HFFc6 (cell line): ENCODE data around the gene VRTN. TPM values are rescaled to one million over a fixed set of nuclear protein-coding genes. Genes with fewer than 3 reads are reported as not detected.

Experiments
- DNase-seq: peaks from one replicate; pipeline ENCODE4 v3.0.0-alpha.2; 2018
- H3K27ac Mint-ChIP-seq: 2 replicates; pipeline ENCODE4 v1.8.0; 2020; ENCODE audit warnings: mild to moderate bottlenecking, mixed read lengths
- H3K27me3 Mint-ChIP-seq: 2 replicates; pipeline ENCODE4 v1.8.0; 2021; ENCODE audit warnings: mild to moderate bottlenecking, moderate library complexity, mixed read lengths; ENCODE audit not compliant: insufficient read depth
- H3K36me3 Mint-ChIP-seq: 2 replicates; pipeline ENCODE4 v1.8.0; 2021; ENCODE audit warnings: low read depth, mixed read lengths
- H3K4me1 Mint-ChIP-seq: 2 replicates; pipeline ENCODE4 v1.8.0; 2020; ENCODE audit warnings: low read depth, mixed read lengths
- H3K4me3 Mint-ChIP-seq: 2 replicates; pipeline ENCODE4 v1.8.0; 2020; ENCODE audit warnings: mild to moderate bottlenecking, moderate library complexity, mixed read lengths
- H3K9me3 Mint-ChIP-seq: 2 replicates; pipeline ENCODE4 v1.8.0; 2020; ENCODE audit warnings: mild to moderate bottlenecking, mixed read lengths
- CTCF ChIP-seq: fragments of 200-600 bp; sonication (generic); IDR thresholded peaks from 2 replicates; pipeline ENCODE4 v1.5.0; 2021; ENCODE audit warnings: antibody characterized with exemption, mild to moderate bottlenecking
- total RNA-seq, 6 experiments: library from RNA; stranded (reverse); fragmentation: NEBNext Ultra II Directional; extraction: Animal tissue kit (Norgen Biotek cat#: 25700); gene quantifications; 2 replicates in 1 of 6; 3 replicates in 5 of 6; pipeline ENCODE4 v1.2.3, GENCODE V29; 2021

The VRTN gene
- total RNA-seq, 6 experiments from 2014 or later = not detected

- no peak for DNase-seq
- TF ChIP-seq CTCF = no peak
- Mint-ChIP-seq H3K36me3 (no peaks in the 10 kb centered on the region), H3K4me3 (no peak overlapping the region), H3K9me3 (no peaks in the 10 kb centered on the region), H3K27ac (no peak overlapping the region), H3K27me3 (peaks cover 29% of the 10 kb centered on the region), H3K4me1 (no peaks in the 10 kb centered on the region; the same call in 1 of the 2 replicates)
These were observed 1.9 kb upstream of the VRTN start for GRCh38 chr14:74346341-74346740.

GRCh38 chr14:74347097-74347794, 1.0 kb upstream of the VRTN start:
- no peaks in the 10 kb centered on the region; the same call in 1 of the 2 replicates for H3K4me1 Mint-ChIP-seq
- TF ChIP-seq CTCF = no peak
- no peaks in the 10 kb centered on the region for H3K9me3 Mint-ChIP-seq
- no peak for DNase-seq
- H3K27ac Mint-ChIP-seq = no peak overlapping the region
- no peak overlapping the region for H3K4me3 Mint-ChIP-seq
- peaks cover 27% of the 10 kb centered on the region for H3K27me3 Mint-ChIP-seq
- H3K36me3 Mint-ChIP-seq = no peaks in the 10 kb centered on the region

GRCh38 chr14:74347795-74348100, 523 bp upstream of the VRTN start:
- no peak for TF ChIP-seq CTCF
- Mint-ChIP-seq H3K36me3 (no peaks in the 10 kb centered on the region), H3K4me1 (no peaks in the 10 kb centered on the region; the same call in 1 of the 2 replicates), H3K27ac (no peak overlapping the region), H3K9me3 (no peaks in the 10 kb centered on the region), H3K4me3 (no peak overlapping the region), H3K27me3 (peaks cover 29% of the 10 kb centered on the region)
- no peak for DNase-seq

GRCh38 chr14:74348735-74349463, 628 bp downstream of the VRTN start:
- Mint-ChIP-seq H3K9me3 (no peaks in the 10 kb centered on the region), H3K4me3 (no peak overlapping the region), H3K4me1 (no peaks in the 10 kb centered on the region; the same call in 1 of the 2 replicates), H3K27me3 (peaks cover 33% of the 10 kb centered on the region), H3K36me3 (no peaks in the 10 kb centered on the region), H3K27ac (no peak overlapping the region)
- no peak for DNase-seq
- no peak for TF ChIP-seq CTCF

- peaks cover 33% of the 10 kb centered on the region for H3K27me3 Mint-ChIP-seq
- no peak overlapping the region for H3K27ac Mint-ChIP-seq
- no peaks in the 10 kb centered on the region for H3K9me3 Mint-ChIP-seq
- no peak for DNase-seq
- TF ChIP-seq CTCF = no peak
- H3K4me3 Mint-ChIP-seq = no peak overlapping the region
- H3K4me1 Mint-ChIP-seq = no peaks in the 10 kb centered on the region; the same call in 1 of the 2 replicates
- no peaks in the 10 kb centered on the region for H3K36me3 Mint-ChIP-seq
These were observed 1.5 kb downstream of the VRTN start for GRCh38 chr14:74349757-74350156.
